Fibroblast of the conjunctiva (primary cell): ENCODE measurements around the gene ROBO3.

Experiments
- DNase-seq: peaks from one replicate; pipeline ENCODE4 v3.0.0-alpha.2; 2010; ENCODE audit warnings: low read depth

The ROBO3 gene

GRCh38 chr11:124922831-124923230 is 57.6 kb downstream of the ROBO3 start:
- DNase-seq, result no peak

- DNase-seq, result no peak
Observed at GRCh38 chr11:124923296-124923695, 58.1 kb downstream of the ROBO3 start.

GRCh38 chr11:124928942-124929665 is 63.9 kb downstream of the ROBO3 start:
- DNase-seq, result no peak

- DNase-seq, result no peak
Observed at GRCh38 chr11:124930799-124931198, 65.6 kb downstream of the ROBO3 start.
